Peyer's patch (tissue), 4 donors: ENCODE results near the gene CEMIP.

Source experiments
- POLR2A ChIP-seq, 2 donors: fragments of 450-650 bp; IDR thresholded peaks; one replicate each; pipeline ENCODE4 v1.5.1; 2017; ENCODE audit warnings: antibody characterized with exemption in 2 of 2, mild to moderate bottlenecking in 2 of 2, moderate library complexity in 2 of 2
- TF ChIP-seq, protein P1 (sequence below), 6 experiments: fragments of 450-650 bp in 4 of 6; fragments of 200-600 bp in 2 of 6; sonication (generic) in 1 of 6; IDR thresholded peaks; one replicate each; pipeline ENCODE4 v1.5.1; 2017 to 2019; ENCODE audit warnings: antibody characterized with exemption in 6 of 6, mild to moderate bottlenecking in 3 of 6, moderate library complexity in 1 of 6

DNA sequence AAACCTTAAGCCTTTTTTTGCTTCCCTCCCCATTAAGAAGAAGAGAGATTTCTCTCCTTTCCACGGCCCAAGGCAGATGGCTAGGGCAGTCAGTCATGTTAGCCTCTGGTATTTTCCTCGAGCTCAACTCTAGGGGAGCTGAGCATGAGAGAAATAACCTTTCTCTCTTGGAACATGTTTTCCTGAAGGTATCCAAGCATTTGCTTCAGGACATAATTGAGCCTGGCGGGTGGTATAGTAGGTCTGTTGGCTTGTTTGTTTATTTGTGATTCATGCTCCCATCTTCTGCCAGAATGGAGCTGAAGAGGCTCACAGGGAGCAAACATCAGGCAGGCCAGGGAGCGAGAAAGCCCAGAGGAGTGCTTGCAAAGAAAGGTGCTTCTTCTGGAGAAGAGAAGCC is 108.0 kb downstream of the CEMIP start:
- TF ChIP-seq, protein P1, sequence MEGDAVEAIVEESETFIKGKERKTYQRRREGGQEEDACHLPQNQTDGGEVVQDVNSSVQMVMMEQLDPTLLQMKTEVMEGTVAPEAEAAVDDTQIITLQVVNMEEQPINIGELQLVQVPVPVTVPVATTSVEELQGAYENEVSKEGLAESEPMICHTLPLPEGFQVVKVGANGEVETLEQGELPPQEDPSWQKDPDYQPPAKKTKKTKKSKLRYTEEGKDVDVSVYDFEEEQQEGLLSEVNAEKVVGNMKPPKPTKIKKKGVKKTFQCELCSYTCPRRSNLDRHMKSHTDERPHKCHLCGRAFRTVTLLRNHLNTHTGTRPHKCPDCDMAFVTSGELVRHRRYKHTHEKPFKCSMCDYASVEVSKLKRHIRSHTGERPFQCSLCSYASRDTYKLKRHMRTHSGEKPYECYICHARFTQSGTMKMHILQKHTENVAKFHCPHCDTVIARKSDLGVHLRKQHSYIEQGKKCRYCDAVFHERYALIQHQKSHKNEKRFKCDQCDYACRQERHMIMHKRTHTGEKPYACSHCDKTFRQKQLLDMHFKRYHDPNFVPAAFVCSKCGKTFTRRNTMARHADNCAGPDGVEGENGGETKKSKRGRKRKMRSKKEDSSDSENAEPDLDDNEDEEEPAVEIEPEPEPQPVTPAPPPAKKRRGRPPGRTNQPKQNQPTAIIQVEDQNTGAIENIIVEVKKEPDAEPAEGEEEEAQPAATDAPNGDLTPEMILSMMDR (IDR thresholded peaks at IDR 0.05) = no peak
- TF ChIP-seq POLR2A (IDR thresholded peaks at IDR 0.05) = no peak
